Measurements from ENCODE around the gene MTFR1L.

DNA sequence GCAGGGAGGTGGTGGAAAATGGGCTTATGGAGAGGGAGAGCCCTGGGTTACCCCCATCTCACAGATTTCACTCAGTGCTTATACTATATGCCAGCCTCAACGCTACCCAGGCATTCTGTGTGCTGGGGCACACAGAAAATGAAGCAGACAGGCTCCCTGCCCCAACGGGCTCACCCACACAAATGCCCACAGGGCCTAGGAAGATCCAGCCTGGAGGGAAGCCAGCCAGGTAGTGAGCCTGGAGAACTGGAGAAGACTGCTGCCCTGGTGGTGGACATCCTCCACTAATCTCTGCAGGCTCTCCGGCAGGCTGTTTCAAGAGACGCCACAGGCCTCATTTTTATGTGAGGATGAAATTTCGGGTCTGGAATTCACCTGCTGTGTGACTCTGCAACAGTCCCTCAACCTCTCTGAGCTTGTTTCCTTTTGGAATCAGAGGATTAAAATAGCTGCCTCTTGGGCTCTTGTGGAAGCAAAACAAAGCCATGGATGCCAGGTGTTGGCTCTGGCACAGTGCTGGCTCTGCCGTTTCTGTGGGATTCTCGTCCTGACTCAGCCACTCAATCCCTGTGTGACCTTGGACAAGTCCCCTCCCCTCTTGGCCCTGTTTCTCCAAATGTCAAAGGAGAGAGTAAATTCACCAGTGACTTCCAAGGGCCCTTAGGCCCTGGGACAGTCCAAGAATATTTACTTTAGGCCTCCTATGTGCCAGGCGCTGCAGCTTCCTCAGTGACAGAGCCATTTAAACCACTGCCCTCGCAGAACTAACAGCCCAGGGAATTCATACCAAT, 52.1 kb downstream of the MTFR1L start:
- TF ChIP-seq CTCF (IDR thresholded peaks at IDR 0.05) (no peak), POLR2AphosphoS5 (IDR thresholded peaks at IDR 0.05) (no peak), POLR2A (IDR thresholded peaks at IDR 0.05) (no peak)

Data from transverse colon (tissue), 4 donors.